ENCODE results near the gene SUGP1.

Gene SUGP1

DNA sequence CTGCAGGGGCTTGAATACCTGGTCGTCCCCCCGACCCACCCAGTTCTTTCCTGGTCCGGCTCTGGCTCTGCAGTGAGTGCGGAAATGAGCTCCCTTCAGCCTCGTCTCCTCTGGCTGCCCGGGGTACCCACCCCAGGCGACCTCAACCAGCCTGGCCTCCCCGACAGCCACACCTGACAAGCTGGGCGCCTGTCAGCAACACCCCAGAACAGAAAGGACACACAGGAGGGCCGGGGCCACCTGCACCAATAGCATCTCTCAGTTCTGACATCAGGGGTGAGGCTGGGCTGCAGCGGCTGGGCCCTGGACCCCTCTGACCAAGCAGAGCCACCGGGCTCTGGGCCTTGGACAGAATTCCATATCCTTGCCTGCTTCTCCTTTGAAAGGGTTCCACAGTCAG is 19.7 kb downstream of the SUGP1 start:
- DNase-seq = no peak

DNA sequence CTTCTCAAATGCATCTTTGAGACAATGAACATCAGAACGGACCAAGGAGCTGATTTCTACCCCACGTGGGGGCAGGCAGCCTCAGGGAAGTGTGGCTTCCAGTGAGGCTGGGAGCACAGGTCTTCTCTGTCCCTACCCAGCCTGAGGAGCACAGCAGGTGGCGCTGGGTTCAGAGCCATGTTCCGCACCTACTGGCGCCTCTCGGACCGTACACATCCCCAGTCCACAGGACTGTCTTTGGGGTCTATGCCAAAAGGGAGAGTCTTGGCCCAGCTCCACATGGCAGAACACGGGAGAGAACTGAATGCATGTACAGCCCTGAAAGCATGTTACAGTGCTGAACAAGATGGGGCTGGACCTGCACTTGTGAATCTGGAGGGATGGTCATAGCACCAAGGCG is 22.6 kb downstream of the SUGP1 start:
- DNase-seq = no peak

DNA sequence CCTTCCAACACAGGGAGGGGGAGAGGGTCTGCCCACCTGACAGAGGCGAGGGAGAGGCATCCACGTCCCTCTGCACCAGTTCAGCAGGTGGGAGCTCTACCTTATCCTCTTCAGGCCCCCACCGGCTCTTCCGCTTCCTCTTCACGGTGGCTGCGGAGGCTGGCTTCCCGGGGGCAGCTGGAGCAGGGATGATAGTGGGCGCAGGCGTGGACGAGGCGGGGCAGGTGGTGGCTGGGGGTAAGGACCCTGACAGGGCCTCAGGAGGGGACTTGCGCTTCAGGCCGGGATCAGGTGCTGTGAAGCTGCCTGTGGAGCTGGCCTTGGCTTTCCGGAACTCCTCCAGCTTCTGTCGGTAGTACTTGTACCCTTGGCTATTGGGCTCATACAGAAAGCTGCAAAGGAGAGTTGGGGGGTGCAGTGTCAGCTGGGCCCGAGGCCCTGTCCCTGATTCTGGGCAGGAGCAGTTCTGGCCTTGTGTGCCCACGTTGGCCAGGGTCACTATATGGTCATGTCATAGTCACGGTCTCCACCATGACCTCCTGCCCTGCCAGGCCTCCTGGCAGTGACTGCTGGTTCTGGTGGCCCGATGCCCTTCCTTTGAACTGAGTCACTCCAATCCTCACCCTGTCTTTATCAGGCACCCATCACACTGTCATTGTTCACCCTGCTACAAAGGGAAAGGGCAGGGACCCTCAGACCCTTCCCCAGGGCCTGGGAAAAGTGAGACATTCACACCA is 23.2 kb downstream of the SUGP1 start:
- DNase-seq = no peak

DNA sequence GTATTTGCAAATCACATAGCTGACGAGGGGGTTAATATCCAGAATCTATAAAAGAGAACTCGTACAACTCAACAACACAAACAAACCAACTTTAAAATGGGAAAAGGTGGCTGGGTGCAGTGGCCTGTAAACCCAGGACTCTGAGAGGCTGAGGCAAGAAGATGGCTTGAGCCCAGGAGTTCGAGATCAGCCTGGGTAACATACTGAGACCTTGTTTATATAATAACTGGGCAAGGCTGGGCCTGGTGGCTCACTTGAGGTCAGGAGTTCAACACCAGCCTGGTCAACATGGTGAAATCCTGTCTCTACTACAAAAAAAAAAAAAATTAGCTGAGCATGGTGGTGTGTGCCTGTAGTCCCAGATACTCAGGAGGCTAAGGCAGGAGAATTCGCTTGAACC is 25.4 kb downstream of the SUGP1 start:
- DNase-seq = no peak

DNA sequence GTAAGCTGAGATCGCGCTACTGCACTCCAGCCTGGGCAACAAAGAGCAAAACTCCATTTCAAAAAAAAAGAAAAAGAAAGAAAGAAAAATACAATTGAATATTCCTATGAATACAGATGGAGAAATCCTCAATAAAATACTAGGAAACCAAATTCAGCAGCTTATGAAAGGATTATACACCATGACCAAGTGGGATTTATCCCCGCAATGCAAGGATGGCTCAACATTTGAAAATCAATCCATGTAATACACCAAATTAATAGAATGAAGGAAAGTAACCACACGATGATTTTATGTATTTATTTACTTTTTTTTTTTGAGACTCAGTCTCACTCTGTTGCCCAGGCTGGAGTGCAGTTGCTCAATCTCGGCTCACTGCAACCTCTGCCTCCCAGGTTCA is 27.7 kb downstream of the SUGP1 start:
- no peak for DNase-seq

DNA sequence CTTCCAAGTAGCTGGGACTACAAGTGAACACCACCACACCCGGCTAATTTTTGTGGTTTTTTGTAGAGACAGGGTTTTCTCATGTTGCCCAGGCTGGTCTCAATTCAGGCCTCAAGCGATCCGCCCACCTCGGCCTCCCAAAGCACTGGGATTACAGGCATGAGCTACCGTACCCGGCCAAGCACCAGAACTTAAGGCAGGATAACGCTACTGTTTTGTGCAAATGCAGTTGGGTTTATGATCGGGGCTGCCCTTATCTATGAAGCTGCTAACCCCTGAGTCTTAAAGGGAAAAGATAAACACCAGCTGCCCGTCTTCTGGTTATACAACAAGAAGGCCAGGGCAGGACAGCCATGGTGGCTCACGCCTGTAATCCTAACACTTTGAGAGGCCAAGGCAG is 34.6 kb downstream of the SUGP1 start:
- DNase-seq = no peak

DNA sequence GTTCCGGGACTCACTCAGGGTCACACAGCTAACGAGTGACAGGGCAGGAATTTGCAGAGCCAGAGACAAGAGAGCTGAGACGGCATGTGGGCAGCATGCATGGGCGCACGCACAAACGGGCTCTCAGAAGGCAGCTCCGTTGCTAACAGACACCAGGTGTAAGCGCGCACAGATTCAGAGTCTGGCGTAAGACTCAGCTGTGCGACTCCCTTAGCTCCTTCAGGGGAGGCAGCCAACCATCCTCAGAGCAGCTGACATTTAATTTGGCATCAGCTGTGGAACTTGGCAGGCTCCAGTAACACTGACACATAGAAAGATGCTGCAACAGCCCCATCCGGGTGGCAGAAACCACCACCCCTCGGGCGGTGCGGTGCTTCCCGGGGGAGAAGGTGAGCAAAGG is 39.7 kb downstream of the SUGP1 start:
- DNase-seq = no peak

DNA sequence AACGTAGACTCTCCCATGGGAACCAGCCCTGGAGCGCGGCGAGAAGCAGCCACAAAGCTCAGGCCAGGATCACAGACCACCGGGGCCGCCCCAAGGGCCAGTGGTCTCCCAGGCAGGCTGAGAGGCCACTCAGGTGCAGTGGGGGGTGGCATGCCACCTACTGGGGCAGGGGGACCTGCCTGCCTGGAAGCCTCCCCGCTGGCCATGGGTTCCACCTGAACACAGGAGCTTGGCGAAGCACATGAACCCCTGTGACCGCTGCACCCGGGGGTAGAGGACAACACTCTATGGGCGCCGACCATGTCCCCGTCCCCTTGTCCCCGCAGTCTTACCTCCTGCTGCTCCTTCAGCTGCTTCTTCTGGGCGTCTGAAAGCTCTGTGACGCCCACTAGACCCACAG is 40.5 kb downstream of the SUGP1 start:
- no peak for DNase-seq

DNA sequence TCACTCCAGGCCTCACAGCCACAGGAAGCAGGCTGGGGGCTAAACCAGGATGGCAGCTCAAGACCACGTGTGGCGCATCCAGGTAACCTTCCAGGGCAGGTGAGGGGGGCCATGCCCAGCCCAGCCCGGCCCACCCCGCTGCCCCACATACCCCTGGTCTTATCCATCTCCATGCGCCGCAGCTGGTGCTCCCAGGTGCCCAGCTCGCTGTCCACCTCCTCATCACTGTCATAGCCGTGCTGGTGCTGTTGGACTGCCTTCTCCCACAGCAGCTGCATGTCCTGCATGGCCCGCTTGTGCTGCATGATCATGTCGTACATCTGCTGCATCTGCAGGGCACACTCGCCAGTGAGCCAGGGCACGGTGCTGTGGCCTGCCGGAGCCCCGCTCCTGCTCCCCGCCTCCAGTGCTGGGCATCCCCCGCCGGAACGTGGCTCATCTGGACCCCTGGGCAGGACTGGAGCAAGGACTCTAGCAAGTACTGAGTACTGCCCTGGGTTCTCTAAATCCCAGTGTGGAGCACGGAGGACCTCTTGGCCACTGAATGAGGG is 41.2 kb downstream of the SUGP1 start:
- no peak for DNase-seq

DNA sequence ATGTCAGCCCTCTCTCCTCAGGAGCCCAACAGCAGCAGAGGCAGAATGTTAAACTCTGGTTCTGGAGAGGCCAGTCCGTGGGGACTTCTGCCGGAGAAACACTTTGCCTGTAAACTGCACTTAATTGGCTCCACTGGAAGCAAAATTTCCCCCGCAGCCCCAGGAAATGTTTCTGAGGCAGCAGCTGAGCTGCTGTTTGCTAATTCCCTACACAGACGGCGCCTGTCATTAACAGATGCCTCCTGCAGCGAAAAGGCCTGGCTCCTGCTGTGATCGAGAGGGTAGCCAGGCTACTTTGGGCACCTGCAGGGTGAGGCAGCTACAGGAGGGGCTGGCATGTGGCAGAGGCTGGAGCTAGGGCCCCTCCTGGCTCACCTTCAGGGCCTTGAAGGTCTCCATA is 42.0 kb downstream of the SUGP1 start:
- DNase-seq = no peak

DNA sequence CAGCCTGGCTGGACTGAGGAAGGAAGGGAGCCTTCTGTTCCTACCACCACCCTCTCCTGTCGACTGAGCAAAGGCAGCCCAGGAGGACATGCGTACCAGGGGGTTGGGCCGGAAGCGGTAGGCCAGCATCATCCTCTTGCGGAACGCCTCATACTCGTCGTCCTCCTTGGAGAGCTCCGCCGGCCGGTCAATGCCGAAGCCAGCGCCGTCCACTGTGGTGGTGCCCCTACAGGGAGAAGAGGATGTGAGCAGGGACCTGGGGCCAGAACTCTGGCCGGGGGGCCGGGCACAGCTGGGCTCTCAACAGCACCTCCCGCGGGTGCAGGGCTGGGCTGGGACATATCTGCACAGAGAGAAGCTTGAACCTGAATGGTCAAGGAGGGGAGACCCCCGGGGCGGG is 43.5 kb downstream of the SUGP1 start:
- DNase-seq = no peak

DNA sequence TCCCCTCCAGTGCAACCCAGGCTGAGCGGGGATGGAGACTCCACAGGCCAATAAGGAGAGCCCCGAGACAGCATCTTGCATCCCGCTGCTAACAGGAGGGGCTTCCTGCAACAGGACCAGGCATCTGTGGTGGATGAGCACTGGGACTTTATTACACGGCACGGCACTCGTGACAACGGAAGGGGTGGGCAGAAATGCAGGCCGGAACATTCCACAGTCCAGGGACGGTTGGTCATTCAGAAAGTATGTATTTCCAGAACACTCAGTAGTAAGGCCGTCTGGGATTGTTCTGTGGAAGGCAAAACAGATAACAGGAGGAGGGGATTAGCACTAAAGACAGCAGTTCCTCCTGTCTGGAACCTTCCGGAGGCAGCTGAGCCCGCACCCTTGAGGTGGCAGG is 43.9 kb downstream of the SUGP1 start:
- no peak for DNase-seq

DNA sequence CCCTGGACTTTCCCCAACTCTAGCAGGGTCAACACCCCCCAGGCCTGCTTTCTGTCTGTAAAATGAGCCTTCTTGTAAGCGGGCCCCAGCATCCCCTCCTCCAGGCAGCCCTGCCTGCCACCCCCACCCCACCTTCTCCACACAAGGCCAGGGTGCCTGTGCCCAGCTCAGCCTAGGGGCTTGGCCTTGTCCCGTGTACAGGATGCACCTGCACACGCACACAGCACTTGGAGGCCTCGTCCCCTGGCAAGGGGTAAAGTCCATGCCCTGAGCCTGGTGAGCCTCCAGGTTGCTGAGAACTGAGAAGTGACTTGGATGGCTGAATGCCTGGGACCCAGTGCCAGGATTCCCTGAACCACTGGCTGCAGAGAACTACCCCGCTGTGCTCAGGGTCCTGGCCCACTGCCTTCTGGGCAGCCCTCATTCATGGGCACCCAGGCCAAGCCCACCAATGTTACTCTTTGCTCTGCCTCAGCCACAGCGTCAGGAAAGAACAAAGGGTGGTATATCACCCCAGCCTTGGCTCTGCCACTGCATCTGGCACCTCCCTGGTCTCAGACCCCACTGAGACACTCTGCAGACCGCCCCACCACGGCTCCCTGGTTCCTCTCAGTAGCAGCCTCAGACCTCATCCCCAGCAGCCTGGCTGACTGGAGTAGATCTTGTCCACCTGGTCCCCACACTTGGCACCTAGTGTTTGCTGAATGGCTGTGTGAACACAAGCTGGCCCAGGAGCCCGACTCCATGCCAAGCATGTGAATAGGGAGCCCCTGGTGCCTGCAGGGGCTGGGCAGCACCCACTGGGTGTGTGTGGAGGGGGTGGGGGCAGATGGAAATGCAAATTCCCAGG is 45.4 kb downstream of the SUGP1 start:
- no peak for DNase-seq

DNA sequence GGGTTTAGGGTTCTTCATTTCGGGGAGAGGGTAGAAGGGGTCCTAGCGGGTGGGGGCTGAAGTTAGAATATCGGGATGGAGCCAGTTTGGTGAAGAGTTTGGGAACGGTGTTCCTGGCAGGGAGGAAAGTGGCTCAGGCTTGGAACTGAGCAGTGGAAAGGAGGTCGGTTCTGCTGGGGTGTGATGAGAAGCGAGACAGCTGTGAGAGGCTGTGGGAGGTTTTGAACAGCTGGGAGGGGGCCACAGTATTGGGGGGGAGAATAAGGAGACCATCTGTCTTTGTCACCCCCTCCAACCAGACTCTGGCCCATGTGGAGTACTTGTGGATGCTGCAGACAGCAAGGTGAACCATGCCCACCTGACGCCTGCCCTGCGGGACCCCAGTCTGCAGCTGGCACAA is 46.2 kb downstream of the SUGP1 start:
- no peak for DNase-seq

DNA sequence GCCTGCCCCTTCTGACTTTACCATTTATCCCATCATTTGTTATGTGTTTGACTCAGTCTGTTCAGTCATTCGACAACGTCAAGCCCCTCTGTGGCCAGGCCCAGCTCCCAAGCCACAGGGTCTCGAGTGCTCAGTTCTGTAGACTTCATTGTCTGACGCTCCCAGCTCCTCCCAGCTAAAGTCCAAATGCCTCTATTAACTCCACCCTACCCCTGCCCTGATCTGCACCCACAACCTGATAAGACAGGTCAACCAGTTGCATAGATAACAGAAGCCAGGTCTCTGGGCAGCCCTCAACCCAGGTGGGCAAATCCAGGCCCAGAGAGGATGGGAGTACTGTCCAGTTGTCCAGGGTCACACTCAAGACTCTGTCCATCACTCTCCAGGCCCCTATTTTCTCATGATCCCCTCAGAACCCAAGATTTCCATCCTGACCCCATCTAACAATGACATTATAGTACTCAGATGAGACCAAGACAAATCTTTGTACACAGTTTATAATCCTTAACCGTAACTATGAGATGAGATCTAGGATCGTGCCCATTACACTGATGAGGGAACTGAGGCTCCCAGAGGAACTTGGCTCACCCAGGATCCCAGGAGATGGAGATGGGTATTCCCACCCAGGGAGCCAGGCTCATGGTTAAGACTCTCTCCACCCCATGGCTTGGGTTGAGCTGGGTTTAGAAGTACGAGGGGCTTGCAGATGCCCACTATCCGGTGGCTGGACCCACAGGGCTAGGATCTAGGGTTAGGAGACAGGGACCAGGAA is 48.3 kb downstream of the SUGP1 start:
- no peak for DNase-seq

DNA sequence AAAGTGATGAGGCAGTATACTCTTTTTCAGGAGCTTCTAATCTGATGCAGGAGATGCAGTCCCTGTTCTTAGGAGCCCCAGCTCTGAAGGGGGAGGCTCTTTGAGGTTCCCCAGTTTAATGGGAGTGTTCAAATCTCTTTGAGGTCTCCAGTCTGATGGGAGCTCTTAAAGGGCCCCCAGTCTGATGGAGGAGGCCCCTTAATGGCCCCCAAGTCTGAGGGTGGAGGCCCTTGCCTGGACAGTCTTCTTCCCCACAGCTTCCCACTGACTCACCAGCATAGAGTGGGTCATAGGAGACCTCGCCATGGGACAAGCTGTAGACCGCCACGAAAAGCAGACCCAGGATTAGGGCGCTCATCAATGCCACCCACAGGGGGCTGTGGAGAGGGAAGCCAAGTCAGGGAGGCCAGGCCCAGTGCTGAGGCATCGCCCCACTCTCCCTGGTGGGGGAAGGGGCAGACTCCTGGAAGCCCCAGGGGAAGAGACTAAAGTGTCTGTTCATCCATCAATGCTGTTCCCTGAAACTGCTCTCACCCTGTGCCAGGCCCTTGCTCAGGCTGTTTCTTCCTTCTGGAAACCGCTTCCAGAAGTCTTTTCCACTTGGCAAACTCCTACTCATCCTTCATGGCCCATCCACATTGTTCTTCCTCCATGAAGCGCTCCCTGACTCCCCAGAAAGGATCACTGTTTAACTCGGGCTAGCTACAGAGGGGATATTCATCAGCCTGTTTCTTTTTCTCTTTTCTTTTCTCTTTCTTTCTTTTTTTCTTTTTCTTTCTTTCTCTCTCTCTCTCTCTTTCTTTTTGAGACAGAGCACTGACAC is 49.3 kb downstream of the SUGP1 start:
- DNase-seq = no peak

DNA sequence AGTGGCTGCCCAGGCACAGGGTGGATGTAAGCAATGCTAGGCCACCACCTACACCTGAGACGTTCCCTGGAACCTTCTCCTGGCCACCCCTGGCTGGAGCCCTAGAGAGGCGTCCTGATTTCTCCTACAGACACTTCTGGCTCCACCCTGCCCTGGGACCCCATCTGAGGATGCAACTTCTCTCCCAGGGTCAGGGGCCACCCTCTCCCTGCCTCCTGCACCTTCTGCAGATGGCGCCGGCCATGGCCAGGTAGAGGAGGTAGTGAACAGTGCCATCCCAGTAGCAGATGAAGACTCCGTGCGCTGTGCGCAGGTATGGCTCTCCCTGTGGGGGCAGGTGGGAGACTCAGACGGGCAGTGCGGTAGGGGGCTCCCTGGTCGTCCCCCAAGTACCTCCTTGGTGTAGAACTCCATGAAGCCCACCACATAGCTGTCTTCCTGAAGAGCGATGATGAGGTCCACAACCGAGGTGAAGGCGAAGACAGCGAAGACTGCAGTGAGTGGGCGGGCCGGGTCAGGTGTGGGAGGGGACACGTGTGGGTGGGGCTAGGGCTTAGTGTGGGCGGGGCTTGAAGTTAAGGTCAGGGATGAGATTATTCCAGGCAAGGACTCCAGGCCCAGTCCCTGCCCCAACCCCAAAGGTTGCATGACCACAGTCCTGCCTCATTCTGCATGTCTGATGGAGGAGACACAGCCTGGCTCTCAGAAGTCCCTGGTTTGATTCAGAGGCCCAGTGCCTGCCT is 50.2 kb downstream of the SUGP1 start:
- no peak for DNase-seq

DNA sequence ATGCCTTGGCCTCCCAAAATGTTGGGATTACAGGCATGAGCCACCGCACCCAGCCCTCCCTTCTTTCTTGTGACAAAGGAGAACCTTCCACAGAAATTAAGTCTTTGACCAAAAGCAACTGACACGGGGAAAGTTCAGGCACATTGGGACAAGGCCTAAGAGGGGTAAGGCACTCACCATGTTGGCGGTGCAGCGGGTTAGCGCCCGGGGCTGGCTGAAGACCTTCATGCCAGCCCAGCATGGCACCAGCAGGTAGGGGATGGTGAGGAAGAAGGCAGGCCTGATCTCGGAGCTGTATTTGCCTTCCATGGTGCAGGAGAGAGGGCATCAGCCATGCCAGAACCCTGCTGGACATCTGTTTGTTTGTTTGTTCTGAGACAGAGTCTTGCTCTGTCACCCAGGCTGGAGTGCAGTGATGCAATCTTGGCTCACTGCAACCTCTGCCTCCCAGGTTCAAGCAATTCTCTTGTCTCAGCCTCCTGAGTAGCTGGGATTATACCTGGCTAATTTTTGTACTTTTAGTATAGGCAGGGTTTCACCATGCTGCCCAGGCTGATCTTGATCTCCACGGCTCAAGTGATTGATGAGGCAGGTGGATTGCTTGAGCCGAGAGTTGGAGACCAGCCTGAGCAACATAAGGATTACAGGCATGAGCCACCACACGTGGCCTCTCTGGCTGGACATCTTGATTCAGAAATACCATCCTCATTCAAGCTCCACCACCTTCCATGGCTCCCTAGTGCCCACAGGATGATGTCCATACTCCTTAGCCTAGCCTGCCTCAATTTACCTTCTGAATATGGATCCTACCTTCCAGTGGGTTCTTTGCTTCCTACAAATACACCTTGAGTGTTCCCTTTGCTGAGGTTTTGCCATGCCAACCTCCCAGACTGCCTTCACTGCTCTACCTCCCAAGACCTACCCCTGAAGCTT is 51.6 kb downstream of the SUGP1 start:
- no peak for DNase-seq

DNA sequence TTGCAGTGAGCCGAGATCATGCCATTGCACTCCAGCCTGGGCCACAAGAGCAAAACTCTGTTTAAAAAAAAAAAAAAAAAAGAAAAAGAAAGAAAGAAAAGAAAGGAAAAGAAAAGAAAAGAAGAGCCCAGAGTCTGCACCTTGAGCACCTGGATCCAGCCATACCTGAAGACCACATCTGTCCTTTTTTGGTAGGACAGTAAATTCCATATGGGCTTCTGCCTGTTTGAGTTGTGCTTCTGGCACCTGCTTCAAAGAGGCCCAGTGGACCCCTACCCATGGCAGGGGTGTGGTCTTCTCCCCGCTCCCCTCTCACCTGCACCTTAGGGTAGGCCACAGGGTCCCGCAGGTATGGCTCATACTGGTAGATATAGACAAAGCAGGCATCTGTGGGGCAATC is 53.0 kb downstream of the SUGP1 start:
- no peak for DNase-seq

DNA sequence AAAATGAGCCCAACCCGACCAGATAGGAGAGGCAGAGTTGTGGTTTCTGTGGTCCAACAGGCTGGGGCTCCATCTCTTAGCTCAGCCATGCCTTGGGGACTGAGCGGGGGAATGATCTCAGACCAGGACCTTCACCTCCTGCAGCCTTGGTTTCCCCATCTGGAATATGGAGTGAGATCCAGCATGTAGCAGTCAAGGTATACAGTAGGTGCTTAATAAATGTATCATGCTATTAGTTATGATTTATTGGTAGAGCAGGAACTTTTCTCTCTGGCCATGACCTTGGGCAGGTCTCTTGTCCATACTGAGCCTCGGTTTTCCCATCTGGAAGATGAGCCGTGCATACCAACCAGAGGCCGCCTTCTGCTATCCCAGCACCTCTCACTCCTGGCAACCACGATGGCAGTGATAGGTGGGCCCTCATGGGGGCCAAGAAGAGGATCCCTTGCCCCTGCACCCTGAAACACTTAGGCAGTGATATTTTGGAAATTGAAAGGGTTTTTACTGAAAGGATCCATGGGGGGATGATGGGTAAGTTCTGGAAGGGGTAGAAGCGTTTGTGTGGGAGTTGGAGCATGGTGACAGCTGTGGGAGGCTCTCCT is 56.3 kb downstream of the SUGP1 start:
- DNase-seq = no peak
